Spleen (tissue), 11 donors: ENCODE data around the gene WDR43. TPM values are rescaled to one million over a fixed set of nuclear protein-coding genes. Genes with fewer than 3 reads are reported as not detected.

ENCODE experiments used
- DNase-seq: peaks from one replicate; pipeline ENCODE4 v3.0.0-alpha.2; 2020
- H3K27ac ChIP-seq, 8 donors: fragments of 200-600 bp; sonication (generic) in 7 of 8; 1 replicate in 4 of 8; 2 replicates in 4 of 8; pipeline versions ENCODE4 v1.5.0 to v1.8.0; 2016 to 2021; ENCODE audit warnings: inconsistent platforms in 4 of 8, mild to moderate bottlenecking in 4 of 8, moderate library complexity in 1 of 8
- H3K27me3 ChIP-seq, 7 donors: fragments of 200-600 bp; sonication (generic) in 6 of 7; replicated peaks in 1 of 7; 1 replicate in 4 of 7; 2 replicates in 3 of 7; pipeline versions ENCODE4 v1.5.0 to v1.8.0; 2016 to 2021; ENCODE audit warnings: inconsistent platforms in 3 of 7, mild to moderate bottlenecking in 1 of 7
- H3K36me3 ChIP-seq, 6 donors: fragments of 200-600 bp; sonication (generic) in 5 of 6; 1 replicate in 4 of 6; 2 replicates in 2 of 6; pipeline versions ENCODE4 v1.5.0 to v1.8.0; 2016 to 2021; ENCODE audit warnings: inconsistent platforms in 2 of 6
- H3K4me1 ChIP-seq, 6 donors: fragments of 200-600 bp; sonication (generic) in 5 of 6; 1 replicate in 3 of 6; 2 replicates in 3 of 6; pipeline versions ENCODE4 v1.5.0 to v1.8.0; 2016 to 2021; ENCODE audit warnings: inconsistent platforms in 3 of 6
- H3K4me3 ChIP-seq, 8 donors: fragments of 200-600 bp; sonication (generic) in 7 of 8; 1 replicate in 4 of 8; 2 replicates in 4 of 8; pipeline versions ENCODE4 v1.5.0 to v1.8.0; 2016 to 2021; ENCODE audit warnings: inconsistent platforms in 4 of 8, mild to moderate bottlenecking in 4 of 8, moderate library complexity in 2 of 8
- H3K9me3 ChIP-seq, 8 donors: fragments of 200-600 bp; sonication (generic) in 7 of 8; 1 replicate in 4 of 8; 2 replicates in 4 of 8; pipeline versions ENCODE4 v1.5.0 to v1.8.0; 2016 to 2021; ENCODE audit warnings: inconsistent platforms in 4 of 8
- CTCF ChIP-seq, 11 experiments: fragments of 200-600 bp in 7 of 11; fragments of 450-650 bp in 4 of 11; sonication (generic) in 4 of 11; IDR thresholded peaks in 8 of 11; conservative IDR thresholded peaks in 3 of 11; 1 replicate in 7 of 11; 2 replicates in 4 of 11; pipeline versions ENCODE4 v1.4.0 to v1.8.0; 2016 to 2021; ENCODE audit warnings: antibody characterized with exemption in 11 of 11, inconsistent platforms in 4 of 11, mild to moderate bottlenecking in 1 of 11
- POLR2A ChIP-seq, 3 donors: fragments of 450-650 bp; IDR thresholded peaks; one replicate each; pipeline ENCODE4 v1.5.1; 2017; ENCODE audit warnings: antibody characterized with exemption in 3 of 3, mild to moderate bottlenecking in 1 of 3
- POLR2AphosphoS5 ChIP-seq, 3 donors: sonication (generic); formaldehyde crosslinking; IDR thresholded peaks; one replicate each; pipeline ENCODE4 v1.5.1; 2017; ENCODE audit warnings: antibody characterized with exemption in 3 of 3
- WGBS, 5 donors: extraction: QIAGEN DNeasy Blood & Tissue Kit in 3 of 5; methylation state at CpG; one replicate each; pipeline versions ENCODE4 v1.1.5 to v1.1.7; 2013 to 2018; 5-methylcytosine and 5-hydroxymethylcytosine counted together
- intact Hi-C: fragments of 100-400 bp; cut with DNase I; formaldehyde crosslinking; loops from one replicate; pipeline ENCODE4 v1.15.0; 2023; ENCODE audit warnings: low total_unique reads
- polyA plus RNA-seq, 3 donors: library from polyadenylated mRNA; stranded (reverse); fragments of 200-250 nt; gene quantifications; one replicate each; pipeline ENCODE4 v1.2.1, GENCODE V29; 2013
- total RNA-seq, 7 donors: library from RNA; depleted of rRNA in 3 of 7; stranded (reverse); fragments of >200 nt in 3 of 7; fragmentation: NEBNext Ultra II Directional in 4 of 7; extraction: Animal tissue kit (Norgen Biotek cat#: 25700) in 4 of 7; gene quantifications; one replicate each; pipeline versions ENCODE4 v1.1.0 to v1.2.1, GENCODE V29; 2016 to 2021
- donor health status: healthy with polysubstance abuse.
- donor health status: DM: no; HTN: no; CAD: no; lungs with moderate emphysema.
- donor health status: DM: no; HTN: no; CAD: no.
- donor health status: Bipolar disorder and iron deficiency.
- donor health status: healthy.
- donor health status: DM: no; HTN: no; CAD: no.
- donor health status: DM: yes; HTN: yes; CAD: no.

Gene WDR43
- total and polyA plus RNA-seq, 10 donors: 10.8 to 49.8 (median 36.5) TPM

GRCh38 chr2:28880193-28880592, 14.3 kb upstream of the WDR43 start:
- intact Hi-C loops: no loop called here
- Histone ChIP-seq H3K9me3 (no peaks in the 10 kb centered on the region), H3K27me3 (peaks cover 0 to 14% (median 0%) of the 10 kb centered on the region in 7 donors), H3K4me1 (no peaks in the 10 kb centered on the region), H3K36me3 (no peaks in the 10 kb centered on the region), H3K4me3 (no peak overlapping the region), H3K27ac (no peak overlapping the region)
- no peak for DNase-seq
- TF ChIP-seq CTCF (IDR thresholded peaks at IDR 0.05 in 8 of 11, conservative IDR thresholded peaks at IDR 0.05 in 3 of 11) (no peak), POLR2AphosphoS5 (IDR thresholded peaks at IDR 0.05) (no peak)
- 90 to 100% (median 92%) methylated on average over 1 of the region's 1 CpG for WGBS, 5 donors

- no peak for TF ChIP-seq POLR2AphosphoS5 (IDR thresholded peaks at IDR 0.05)
- TF ChIP-seq POLR2A (IDR thresholded peaks at IDR 0.05): no peak
- no peak for TF ChIP-seq CTCF (IDR thresholded peaks at IDR 0.05 in 8 of 11, conservative IDR thresholded peaks at IDR 0.05 in 3 of 11)
These were observed 979 bp upstream of the WDR43 start for GRCh38 chr2:28893488-28893887.

GRCh38 chr2:28895189-28895893, 874 bp downstream of the WDR43 start:
- Histone ChIP-seq H3K27me3 (no peaks in the 10 kb centered on the region), H3K4me3 (peak overlapping the region; percentile 99 to 100 (median 100)), H3K9me3 (no peaks in the 10 kb centered on the region), H3K27ac (peak overlapping the region; percentile 72 to 89 (median 83)), H3K4me1 (peaks cover 31 to 53% (median 45%) of the 10 kb centered on the region in 6 donors), H3K36me3 (no peaks in the 10 kb centered on the region)
- intact Hi-C loops: no loop called here
- DNase-seq: no peak
- 0 to 1% (median 1%) methylated on average over 17 to 19 of the region's 19 CpGs for WGBS, 5 donors
- no peak for TF ChIP-seq POLR2AphosphoS5 (IDR thresholded peaks at IDR 0.05)
- TF ChIP-seq CTCF (IDR thresholded peaks at IDR 0.05 in 8 of 11, conservative IDR thresholded peaks at IDR 0.05 in 3 of 11): no peak
- TF ChIP-seq POLR2A (IDR thresholded peaks at IDR 0.05): no peak

More at GRCh38 chr2:28893488-28893887, 979 bp upstream of the WDR43 start:
- 90 to 97% (median 96%) methylated on average over 21 of the region's 21 CpGs for WGBS, 5 donors
- intact Hi-C loops: no loop called here
- no peaks in the 10 kb centered on the region for H3K9me3 ChIP-seq
- H3K4me3 ChIP-seq: peak overlapping the region in 1 of 8 donors; percentile 99
- no peak for DNase-seq
- H3K4me1 ChIP-seq: peaks cover 27 to 39% (median 34%) of the 10 kb centered on the region in 6 donors
- H3K36me3 ChIP-seq: no peaks in the 10 kb centered on the region
- H3K27ac ChIP-seq: no peak overlapping the region
- H3K27me3 ChIP-seq: no peaks in the 10 kb centered on the region

GRCh38 chr2:28896906-28897305, 2.4 kb downstream of the WDR43 start:
- Histone ChIP-seq H3K4me1 (peaks cover 31 to 69% (median 50%) of the 10 kb centered on the region in 6 donors), H3K4me3 (no peak overlapping the region), H3K36me3 (peaks cover 0 to 6% (median under 1%) of the 10 kb centered on the region in 6 donors), H3K27me3 (no peaks in the 10 kb centered on the region), H3K27ac (no peak overlapping the region), H3K9me3 (no peaks in the 10 kb centered on the region)
- intact Hi-C loops: no loop called here
- WGBS, 5 donors: 26 to 83% (median 46%) methylated on average over 2 of the region's 2 CpGs
- no peak for DNase-seq
- TF ChIP-seq CTCF (IDR thresholded peaks at IDR 0.05 in 8 of 11, conservative IDR thresholded peaks at IDR 0.05 in 3 of 11) (no peak), POLR2AphosphoS5 (IDR thresholded peaks at IDR 0.05) (no peak), POLR2A (IDR thresholded peaks at IDR 0.05) (no peak)
